ENCODE results near the gene HSPA12A.

The HSPA12A gene

GRCh38 chr10:116689744-116690143 lies 52.6 kb downstream of the HSPA12A start:
- DNase-seq (ENCODE audit: low read depth), result no peak

- DNase-seq (ENCODE audit: low read depth), result no peak
Measured at GRCh38 chr10:116688741-116689495, 53.4 kb downstream of the HSPA12A start.

DNA sequence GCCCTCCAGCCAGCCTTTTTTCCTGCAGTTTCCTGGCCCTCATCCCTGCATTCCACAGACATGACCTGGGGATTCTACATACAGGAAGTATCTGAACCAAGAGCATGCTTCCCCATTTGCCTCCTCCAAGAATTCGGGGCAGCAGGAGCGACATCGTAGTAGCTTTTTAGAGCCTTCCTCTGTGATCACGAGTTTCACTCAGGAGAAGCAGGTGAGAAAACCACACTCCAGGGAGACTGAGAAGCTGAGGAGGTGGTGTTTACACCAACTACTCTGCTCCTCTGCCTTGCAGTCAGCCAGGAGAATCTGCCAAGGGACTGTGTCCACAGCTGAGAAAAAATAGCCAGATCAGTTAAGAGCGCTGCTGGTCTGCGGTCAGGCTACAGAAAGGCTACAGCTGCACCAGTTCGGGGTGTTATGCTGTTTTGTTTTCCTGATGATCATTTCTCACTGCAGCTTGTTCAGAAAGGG lies 54.1 kb downstream of the HSPA12A start:
- no peak for DNase-seq (ENCODE audit: low read depth)

GRCh38 chr10:116687633-116688032 lies 54.7 kb downstream of the HSPA12A start:
- DNase-seq (ENCODE audit: low read depth), result no peak

- DNase-seq (ENCODE audit: low read depth), result no peak
Measured at GRCh38 chr10:116686632-116687031, 55.7 kb downstream of the HSPA12A start.

DNA sequence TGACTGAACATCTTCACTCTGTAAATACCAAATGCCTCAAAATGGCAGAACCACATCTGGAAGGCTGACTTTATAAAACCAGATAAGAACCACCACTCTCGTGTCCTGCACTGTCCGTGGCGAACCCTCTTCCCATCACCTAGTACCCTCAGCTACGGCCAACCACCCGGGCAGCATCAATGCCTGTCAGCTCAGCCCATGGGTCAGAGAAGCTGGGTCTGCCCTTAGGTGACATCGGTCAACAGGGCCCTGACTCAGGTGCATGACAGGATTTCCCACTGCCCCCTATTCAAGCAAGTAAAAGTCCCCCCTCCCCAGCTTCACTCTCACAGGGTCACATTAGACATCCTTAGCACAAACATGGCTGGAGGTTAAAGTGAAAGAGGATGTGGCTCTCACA lies 56.6 kb downstream of the HSPA12A start:
- DNase-seq (ENCODE audit: low read depth), result no peak

DNA sequence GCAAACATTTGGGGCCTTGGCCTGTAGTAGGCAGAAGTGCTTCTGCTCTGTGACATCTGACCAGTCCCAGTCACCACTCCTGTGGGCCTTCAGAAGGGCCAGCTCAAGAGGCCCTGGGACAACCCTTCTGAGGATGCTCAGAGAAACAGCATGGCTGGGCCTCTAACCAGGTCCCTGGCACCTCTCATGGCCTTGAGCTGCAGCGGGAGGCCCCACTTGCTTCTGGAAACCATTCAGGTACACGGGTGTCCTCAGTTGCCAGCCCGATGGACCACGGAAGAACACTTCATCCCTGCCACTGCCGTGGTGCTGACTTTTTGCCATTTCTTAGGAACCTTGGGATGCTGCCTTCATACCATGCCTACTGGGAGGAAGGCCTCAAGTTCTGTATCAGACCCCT lies 57.6 kb downstream of the HSPA12A start:
- no peak for DNase-seq (ENCODE audit: low read depth)

DNA sequence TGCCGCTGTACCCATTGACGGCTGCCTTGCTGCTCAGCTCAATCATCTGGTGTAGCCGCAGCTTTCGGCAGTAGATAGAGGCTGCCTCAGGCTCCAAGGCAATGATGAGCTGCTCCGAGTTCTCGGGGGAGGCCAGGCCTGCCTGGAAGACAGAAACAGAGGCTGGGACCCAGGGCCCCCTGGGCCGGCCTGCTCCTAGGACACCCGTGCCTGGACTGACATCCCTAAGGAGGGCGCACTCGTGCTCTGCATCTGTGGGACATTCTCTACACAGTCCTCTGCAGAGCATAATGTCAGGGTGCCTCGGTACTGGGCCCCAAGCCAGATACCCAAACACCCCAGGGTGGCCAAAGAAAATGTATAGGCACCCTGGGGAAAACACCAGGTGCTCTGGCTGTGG lies 58.5 kb downstream of the HSPA12A start:
- no peak for DNase-seq (ENCODE audit: low read depth)

- no peak for DNase-seq (ENCODE audit: low read depth)
Measured at GRCh38 chr10:116683166-116683565, 59.2 kb downstream of the HSPA12A start.

DNA sequence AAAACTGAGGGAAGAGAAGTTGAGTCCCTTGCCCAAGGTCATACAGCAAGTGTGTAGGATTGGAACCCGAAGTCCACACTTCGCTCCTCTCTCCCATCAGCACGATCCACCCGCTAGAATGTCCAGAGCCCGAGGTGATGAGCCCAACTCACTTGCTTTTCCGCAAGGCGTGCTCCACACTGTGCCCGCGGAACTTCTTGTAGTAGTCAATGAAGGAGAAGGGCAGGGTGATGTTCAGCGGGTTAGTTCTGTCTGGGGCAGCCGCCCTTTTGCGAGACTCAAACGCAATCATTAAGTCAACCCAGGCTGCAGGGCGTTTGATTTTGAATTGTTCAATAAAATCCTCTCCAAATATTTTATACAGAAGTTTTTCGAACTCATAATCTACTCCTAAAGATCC lies 63.0 kb downstream of the HSPA12A start:
- no peak for DNase-seq (ENCODE audit: low read depth)

DNA sequence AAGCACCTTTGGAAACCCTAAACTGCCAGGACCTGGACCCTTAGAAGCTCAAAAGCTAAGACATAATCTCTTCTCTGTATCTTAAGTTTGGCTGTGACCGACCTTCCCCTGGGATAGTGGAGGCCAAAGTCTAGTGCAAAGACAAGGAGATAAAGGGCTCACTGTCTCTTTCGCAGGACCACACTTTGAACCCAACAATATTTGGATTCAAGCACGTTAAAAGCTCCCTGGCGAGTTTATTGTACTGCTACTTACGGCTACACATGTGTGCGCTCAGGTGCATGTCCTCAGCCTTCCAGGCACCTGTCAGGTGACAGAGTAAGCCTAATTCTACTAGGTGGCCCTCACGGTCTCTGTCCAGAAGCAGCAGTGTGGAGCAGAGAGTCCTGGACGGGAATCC lies 65.7 kb downstream of the HSPA12A start:
- no peak for DNase-seq (ENCODE audit: low read depth)

- DNase-seq (ENCODE audit: low read depth), result no peak
Measured at GRCh38 chr10:116676118-116676517, 66.2 kb downstream of the HSPA12A start.

DNA sequence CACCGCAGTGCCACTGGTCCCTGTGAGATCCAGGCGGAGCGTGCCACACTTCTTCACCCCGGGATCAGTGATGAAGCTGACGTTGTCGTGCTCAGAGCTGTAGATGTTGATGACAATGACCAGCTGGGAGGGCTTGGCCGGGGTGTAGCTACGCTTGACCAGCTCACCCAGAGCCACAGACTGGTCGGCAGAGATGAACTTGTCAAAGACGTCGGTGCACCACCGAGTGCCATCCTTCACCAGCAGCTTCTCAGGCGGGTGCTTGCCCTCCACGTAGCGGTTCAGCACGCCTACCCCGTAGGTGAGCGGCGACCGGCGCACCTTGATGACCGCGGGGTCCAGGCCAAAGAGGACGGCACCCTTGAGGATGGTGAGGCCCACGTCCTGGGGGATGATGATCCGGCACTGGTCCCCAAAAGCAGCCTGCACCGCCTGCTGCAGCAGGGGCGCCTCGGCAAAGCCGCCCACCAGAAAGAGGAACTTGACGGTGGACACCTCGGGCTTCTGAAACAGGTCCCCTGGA lies 67.4 kb downstream of the HSPA12A start:
- DNase-seq (ENCODE audit: low read depth), result no peak

DNA sequence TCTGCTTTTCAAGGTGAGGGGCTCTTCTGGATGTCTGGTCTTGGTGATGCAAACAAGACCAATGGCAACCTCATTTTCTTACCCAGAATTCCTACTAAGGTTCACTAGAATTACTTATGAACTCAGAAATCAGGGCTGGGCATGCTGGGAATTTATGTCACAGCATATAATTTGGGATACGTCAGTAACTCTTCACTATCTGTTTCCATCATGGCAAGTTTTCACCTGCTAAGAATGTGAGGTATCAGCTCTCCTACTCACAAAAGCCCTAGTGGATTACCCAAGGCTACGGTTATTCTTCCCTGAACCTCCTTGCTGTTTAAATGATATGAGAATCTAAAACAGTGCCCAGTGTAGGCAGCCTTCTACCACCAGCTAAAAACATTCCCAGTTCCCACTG lies 68.5 kb downstream of the HSPA12A start:
- no peak for DNase-seq (ENCODE audit: low read depth)

DNA sequence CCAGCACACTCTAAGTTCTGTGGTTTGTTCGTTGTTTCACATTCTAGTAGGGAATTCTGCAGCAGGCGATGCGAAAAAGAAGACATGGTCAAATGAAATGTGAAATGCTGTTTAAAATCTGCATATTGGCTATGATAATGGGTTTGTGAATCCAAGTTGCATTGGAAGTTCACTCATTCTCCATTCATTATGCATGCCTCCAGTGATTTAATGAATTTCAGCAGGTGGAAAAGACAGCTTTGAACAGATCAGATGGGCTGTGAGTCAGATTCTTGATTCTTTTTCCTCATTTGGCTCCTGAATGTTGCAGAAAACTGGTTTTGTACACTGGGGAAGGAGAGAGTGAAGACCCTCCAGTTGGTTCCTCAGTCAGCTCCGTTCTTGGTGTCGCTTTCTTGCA lies 69.5 kb downstream of the HSPA12A start:
- DNase-seq (ENCODE audit: low read depth), result no peak

- no peak for DNase-seq (ENCODE audit: low read depth)
Measured at GRCh38 chr10:116671274-116671926, 71.0 kb downstream of the HSPA12A start.

DNA sequence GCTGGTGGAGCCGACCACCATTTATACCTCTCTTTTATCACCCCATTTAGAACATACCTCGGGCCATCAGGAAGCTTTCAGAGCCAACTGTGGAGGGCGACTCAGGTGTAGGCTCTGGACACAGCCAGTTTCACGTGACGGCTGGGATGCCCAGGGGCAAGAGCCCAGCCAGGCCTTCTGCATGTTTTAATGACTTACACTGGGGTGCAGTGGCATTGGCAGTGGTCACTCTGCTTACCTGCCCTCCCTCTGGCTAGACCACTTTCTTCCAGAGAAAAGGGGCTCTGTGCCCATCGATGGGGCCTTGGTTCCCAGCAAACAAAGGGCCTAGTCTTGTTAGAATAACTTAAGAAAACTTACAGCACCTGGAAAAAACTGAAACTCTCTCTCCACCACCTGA lies 71.7 kb downstream of the HSPA12A start:
- no peak for DNase-seq (ENCODE audit: low read depth)

DNA sequence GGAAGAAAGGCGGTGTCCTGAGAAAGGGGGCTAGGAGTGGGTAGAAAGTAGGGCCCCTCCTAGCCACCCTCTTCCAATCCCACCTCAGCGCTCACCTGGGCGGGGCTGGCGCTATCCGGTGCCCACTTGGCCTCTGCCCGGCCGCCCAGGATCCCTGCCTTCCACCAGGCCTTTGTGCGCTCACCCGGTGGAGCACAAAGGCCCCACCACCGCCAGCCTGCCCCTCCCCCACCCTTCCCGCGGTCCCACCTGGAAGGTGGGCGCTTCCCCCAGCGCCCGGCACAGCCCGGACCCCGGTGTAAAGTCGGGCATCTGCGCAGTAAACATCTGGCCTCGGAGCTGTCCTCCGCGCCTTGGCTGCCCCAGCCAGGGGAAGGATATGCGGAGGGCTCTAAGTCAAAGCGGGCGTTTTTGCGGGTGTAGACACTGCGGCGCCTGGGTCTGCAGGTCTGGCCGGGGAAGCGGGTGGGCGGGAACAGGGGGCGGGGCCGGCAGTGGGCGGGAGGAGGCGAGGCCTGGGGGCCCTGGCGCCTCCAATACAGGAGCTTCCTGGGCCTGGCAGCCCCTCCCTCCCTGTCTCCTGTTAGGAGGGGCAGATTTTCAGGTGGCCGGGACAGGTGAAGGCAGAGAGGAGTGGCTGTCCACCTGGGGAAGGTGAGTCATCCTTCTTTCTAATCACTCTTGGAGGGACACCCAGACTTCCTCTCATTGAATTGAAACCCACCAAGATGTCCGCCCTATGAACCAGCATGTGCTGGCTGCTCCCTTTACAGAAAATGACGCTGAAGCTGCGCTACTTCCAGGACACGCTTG lies 72.3 kb downstream of the HSPA12A start:
- no peak for DNase-seq (ENCODE audit: low read depth)

DNA sequence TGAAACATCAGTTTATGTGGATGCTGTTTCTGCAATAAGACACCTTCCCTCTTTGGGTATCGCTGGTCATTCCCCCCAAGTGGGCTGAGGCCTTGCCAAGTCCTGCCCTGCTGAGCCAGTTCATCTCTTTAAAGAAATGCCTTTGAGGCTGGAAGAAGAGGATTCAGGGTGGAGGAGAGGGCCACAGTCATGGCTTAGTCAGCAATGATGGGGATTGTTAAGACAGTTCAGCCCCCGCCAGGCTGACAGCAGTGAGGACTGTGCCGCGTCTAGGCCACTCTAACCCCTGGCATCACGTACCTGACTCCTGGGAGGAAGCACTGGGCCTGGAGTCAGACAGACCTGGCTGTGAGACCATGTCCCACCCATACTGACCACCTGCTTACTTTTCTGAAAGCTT lies 73.3 kb downstream of the HSPA12A start:
- DNase-seq (ENCODE audit: low read depth), result no peak

DNA sequence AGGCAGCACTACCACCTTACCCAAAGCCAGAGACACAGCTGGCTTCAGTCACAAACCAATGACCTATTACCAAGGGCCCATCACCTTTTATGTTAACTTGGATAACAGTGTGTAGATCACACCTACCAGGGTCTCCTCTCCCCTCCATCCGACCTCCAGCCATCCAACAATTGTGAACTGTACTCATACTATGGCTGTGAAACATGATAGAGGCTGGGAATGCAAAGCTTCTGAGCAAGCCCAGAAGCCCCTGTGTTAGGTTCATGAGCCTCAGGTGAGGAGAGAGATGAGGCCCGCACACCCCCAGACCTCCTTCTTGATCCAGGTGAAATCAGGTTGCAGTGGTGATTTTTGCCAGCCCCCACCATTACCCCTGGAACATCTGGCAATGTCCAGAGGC lies 73.9 kb downstream of the HSPA12A start:
- no peak for DNase-seq (ENCODE audit: low read depth)

- DNase-seq (ENCODE audit: low read depth), result no peak
Measured at GRCh38 chr10:116668018-116668417, 74.3 kb downstream of the HSPA12A start.

GRCh38 chr10:116667484-116667883 lies 74.9 kb downstream of the HSPA12A start:
- no peak for DNase-seq (ENCODE audit: low read depth)
